Measurements from ENCODE around the gene CARS2.
"Not testable (repeated sequence)": the region's sequence is repeated elsewhere in the genome, so short reads cannot be mapped to it uniquely, and the experiment has no call there.

The CARS2 gene

DNA sequence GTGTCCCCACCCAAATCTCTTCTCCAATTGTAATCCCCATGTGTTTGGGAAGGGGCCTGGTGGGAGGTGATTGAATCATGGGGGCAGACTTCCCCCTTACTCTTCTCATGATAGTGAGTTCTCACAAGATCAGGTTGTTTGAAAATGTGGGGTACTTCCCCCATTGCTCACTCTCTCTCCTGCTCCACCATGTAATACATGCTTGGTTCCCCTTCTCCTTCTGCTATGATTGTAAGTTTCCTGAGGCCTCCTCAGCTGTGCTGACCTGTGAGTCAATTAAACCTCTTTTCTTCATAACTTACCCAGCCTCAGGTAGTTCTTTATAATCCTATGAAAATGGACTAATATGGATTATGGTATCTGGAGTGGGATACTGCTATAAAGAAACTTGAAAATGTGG is 31.6 kb upstream of the CARS2 start:
- Histone ChIP-seq H3K4me2 (no peak overlapping the region), H2AFZ (ENCODE audit: low read depth) (no peak overlapping the region), H3K36me3 (ENCODE audit: insufficient read depth) (no peaks in the 10 kb centered on the region), H3K4me1 (ENCODE audit: low read depth, poor library complexity, severe bottlenecking) (no peaks in the 10 kb centered on the region), H3K4me3 (IDR thresholded peaks at IDR 0.05; ENCODE audit: insufficient read depth, low read depth, low read length) (no peak overlapping the region), H4K20me1 (ENCODE audit: insufficient read depth) (no peaks in the 10 kb centered on the region), H3K27ac (no peak overlapping the region), H3K9ac (no peak overlapping the region), H3K27me3 (ENCODE audit: insufficient read depth, low read depth) (no peaks in the 10 kb centered on the region), H3K79me2 (ENCODE audit: insufficient read depth, low read depth) (no peaks in the 10 kb centered on the region)
- TF ChIP-seq, protein P1, sequence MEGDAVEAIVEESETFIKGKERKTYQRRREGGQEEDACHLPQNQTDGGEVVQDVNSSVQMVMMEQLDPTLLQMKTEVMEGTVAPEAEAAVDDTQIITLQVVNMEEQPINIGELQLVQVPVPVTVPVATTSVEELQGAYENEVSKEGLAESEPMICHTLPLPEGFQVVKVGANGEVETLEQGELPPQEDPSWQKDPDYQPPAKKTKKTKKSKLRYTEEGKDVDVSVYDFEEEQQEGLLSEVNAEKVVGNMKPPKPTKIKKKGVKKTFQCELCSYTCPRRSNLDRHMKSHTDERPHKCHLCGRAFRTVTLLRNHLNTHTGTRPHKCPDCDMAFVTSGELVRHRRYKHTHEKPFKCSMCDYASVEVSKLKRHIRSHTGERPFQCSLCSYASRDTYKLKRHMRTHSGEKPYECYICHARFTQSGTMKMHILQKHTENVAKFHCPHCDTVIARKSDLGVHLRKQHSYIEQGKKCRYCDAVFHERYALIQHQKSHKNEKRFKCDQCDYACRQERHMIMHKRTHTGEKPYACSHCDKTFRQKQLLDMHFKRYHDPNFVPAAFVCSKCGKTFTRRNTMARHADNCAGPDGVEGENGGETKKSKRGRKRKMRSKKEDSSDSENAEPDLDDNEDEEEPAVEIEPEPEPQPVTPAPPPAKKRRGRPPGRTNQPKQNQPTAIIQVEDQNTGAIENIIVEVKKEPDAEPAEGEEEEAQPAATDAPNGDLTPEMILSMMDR (conservative IDR thresholded peaks at IDR 0.05; ENCODE audit: low read depth, low read length), result no peak

DNA sequence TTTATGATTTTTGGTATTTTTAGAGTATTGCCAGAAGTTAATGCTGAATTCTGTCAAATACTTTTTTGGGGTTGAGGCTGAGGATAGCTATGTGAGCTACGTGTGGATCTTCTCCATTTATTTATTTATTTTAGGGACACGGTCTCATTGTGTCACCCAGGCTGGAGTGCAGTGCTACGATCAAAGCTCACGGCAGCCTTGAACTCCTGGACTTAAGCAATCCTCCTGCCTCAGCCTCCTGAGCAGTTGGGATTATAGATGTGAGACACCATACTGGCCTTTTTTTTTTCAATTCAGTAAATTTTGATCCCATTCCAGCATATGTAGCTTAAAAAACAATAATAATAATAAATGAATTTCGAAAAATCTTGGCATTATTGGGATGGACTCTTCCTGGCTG is 28.6 kb upstream of the CARS2 start:
- Histone ChIP-seq H3K9ac (no peak overlapping the region), H3K79me2 (ENCODE audit: insufficient read depth, low read depth) (no peaks in the 10 kb centered on the region), H3K4me1 (ENCODE audit: low read depth, poor library complexity, severe bottlenecking) (no peaks in the 10 kb centered on the region), H3K27me3 (ENCODE audit: insufficient read depth, low read depth) (no peaks in the 10 kb centered on the region), H3K4me3 (IDR thresholded peaks at IDR 0.05; ENCODE audit: insufficient read depth, low read depth, low read length) (no peak overlapping the region), H3K4me2 (no peak overlapping the region), H4K20me1 (ENCODE audit: insufficient read depth) (no peaks in the 10 kb centered on the region), H2AFZ (ENCODE audit: low read depth) (no peak overlapping the region), H3K27ac (no peak overlapping the region), H3K36me3 (ENCODE audit: insufficient read depth) (no peaks in the 10 kb centered on the region)
- TF ChIP-seq, protein P1 (conservative IDR thresholded peaks at IDR 0.05; ENCODE audit: low read depth, low read length), result no peak

DNA sequence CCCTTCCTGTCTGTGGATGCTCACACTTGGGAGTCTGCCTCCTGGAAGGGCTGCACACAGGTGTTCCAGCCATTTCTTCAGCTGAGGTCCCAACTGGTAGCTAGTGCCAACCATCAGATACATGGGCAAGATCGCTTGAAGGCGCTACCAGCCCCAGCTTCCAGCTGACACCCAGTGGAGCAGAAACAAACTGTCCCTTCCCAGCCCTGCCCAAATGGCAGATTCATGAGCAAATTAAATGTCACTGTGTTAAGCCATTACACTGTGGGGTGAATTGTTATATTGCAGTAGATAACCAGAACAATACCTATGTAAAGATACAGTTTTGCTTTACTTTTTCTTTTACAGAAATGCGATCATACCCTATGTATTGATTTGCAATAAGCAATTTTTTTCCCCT is 25.2 kb upstream of the CARS2 start:
- H3K27me3 ChIP-seq (ENCODE audit: insufficient read depth, low read depth), result no peaks in the 10 kb centered on the region
- no peak overlapping the region for H3K9ac ChIP-seq
- no peak overlapping the region for H3K27ac ChIP-seq
- H3K4me3 ChIP-seq (IDR thresholded peaks at IDR 0.05; ENCODE audit: insufficient read depth, low read depth, low read length), result no peak overlapping the region
- TF ChIP-seq, protein P1 (conservative IDR thresholded peaks at IDR 0.05; ENCODE audit: low read depth, low read length), result no peak
- H3K36me3 ChIP-seq (ENCODE audit: insufficient read depth), result no peaks in the 10 kb centered on the region
- H4K20me1 ChIP-seq (ENCODE audit: insufficient read depth), result no peaks in the 10 kb centered on the region
- H3K4me1 ChIP-seq (ENCODE audit: low read depth, poor library complexity, severe bottlenecking), result no peaks in the 10 kb centered on the region
- no peak overlapping the region for H2AFZ ChIP-seq (ENCODE audit: low read depth)
- no peak overlapping the region for H3K4me2 ChIP-seq
- H3K79me2 ChIP-seq (ENCODE audit: insufficient read depth, low read depth), result no peaks in the 10 kb centered on the region

DNA sequence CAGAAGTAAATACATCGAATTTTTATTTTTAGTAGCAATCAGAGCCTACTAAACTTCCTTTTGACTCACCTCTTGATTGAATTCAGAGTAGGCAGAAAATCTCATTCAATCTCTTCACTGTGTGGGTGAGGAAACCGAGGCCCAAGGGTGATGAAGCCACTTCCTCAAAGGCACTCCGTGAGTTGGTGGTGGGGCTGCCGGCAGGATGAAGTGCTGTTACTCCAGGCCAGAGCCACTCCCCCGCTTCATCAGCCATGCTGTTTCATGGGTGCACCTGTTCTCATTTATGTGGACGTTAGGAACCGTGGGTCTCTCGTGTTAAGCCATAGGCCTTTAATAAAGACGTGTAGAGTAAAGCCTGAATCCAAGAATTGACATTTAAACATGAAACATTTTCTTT is 20.8 kb upstream of the CARS2 start:
- no peak overlapping the region for H2AFZ ChIP-seq (ENCODE audit: low read depth)
- no peaks in the 10 kb centered on the region for H3K36me3 ChIP-seq (ENCODE audit: insufficient read depth)
- H3K27ac ChIP-seq, result no peak overlapping the region
- no peaks in the 10 kb centered on the region; the same call in 1 of the 2 replicates for H3K79me2 ChIP-seq (ENCODE audit: insufficient read depth, low read depth)
- no peaks in the 10 kb centered on the region for H3K27me3 ChIP-seq (ENCODE audit: insufficient read depth, low read depth)
- no peaks in the 10 kb centered on the region for H3K4me1 ChIP-seq (ENCODE audit: low read depth, poor library complexity, severe bottlenecking)
- H3K4me2 ChIP-seq, result no peak overlapping the region
- TF ChIP-seq, protein P1 (conservative IDR thresholded peaks at IDR 0.05; ENCODE audit: low read depth, low read length), result no peak
- H3K4me3 ChIP-seq (IDR thresholded peaks at IDR 0.05; ENCODE audit: insufficient read depth, low read depth, low read length), result no peak overlapping the region
- H3K9ac ChIP-seq, result no peak overlapping the region
- H4K20me1 ChIP-seq (ENCODE audit: insufficient read depth), result no peaks in the 10 kb centered on the region

DNA sequence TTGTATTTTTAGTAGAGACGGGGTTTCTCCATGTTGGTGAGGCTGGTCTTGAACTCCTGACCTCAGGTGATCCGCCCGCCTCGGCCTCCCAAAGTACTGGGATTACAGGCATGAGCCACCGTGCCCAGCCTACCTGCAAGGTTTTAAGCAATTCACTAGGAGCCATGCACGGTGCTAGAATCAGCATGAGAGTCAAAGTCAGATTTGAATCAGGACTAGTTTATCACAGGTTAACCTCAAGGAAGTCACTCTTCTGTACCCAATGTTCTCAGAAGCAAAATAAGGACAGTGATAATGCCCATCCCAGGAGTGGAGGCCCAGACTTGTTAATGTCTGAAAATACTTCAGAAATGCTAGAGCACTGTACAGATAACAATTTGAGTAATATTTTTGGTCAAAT is 20.2 kb upstream of the CARS2 start:
- not testable (repeated sequence) for H3K9ac ChIP-seq; H4K20me1 ChIP-seq (ENCODE audit: insufficient read depth)

More for the DNA sequence above, 20.2 kb upstream of the CARS2 start:
- H3K4me2 ChIP-seq; H3K79me2 ChIP-seq (ENCODE audit: insufficient read depth, low read depth); H3K27me3 ChIP-seq (ENCODE audit: insufficient read depth, low read depth); H3K4me3 ChIP-seq (IDR thresholded peaks at IDR 0.05; ENCODE audit: insufficient read depth, low read depth, low read length); H3K4me1 ChIP-seq (ENCODE audit: low read depth, poor library complexity, severe bottlenecking); H3K36me3 ChIP-seq (ENCODE audit: insufficient read depth); H3K27ac ChIP-seq; H2AFZ ChIP-seq (ENCODE audit: low read depth): not testable (repeated sequence)

Measured in KMS-11 (cell line).